GM19467 (cell line): ENCODE measurements around the gene RPLP2.

ENCODE experiments used
- ATAC-seq: cut with Tn5 transposase; IDR thresholded peaks from one replicate; pipeline ENCODE4 v1.9.1; 2021; ENCODE audit warnings: mild to moderate bottlenecking, moderate library complexity; ENCODE audit not compliant: unreplicated experiment

RPLP2 gene

DNA sequence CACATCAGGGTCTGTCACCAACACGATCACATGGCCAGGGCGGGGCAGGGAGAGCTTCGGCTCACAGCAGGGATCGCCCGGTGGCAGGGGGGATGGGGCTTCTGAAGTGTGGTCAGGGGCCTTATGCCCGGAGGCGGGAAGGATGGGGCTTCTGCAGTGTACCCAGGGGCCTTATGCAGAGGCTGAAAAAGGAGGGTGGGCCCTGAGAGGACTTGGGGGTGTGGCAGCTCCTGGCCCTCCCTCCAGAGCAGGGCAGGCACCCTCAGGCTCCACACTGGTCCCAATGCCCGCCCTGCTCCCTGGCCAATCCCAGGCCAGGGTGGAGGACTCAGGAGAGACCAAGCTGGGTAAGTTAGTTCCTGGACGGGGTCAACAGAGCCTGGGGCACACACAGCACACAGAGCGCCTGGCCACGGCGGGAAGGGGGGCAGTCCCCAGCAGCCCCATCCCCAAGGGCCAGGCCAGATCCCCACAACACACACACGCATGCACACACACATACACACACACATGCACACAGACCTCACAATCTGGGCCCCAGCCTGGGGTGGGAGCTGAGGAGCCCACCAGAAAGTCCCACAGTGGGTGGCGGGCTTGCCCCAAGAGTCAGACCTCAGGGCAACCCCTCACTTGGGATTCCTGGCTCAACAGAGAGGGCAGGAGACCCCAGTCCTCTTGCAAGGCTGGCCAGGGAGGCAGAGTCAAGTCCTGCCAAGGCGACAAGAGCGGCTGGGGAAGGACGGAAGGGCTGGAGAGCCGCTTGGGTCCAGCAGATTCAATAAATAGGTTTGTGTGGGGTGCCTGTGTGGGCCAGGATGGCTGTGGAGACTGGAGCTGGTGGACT is 18.8 kb upstream of the RPLP2 start:
- ATAC-seq: no peak

DNA sequence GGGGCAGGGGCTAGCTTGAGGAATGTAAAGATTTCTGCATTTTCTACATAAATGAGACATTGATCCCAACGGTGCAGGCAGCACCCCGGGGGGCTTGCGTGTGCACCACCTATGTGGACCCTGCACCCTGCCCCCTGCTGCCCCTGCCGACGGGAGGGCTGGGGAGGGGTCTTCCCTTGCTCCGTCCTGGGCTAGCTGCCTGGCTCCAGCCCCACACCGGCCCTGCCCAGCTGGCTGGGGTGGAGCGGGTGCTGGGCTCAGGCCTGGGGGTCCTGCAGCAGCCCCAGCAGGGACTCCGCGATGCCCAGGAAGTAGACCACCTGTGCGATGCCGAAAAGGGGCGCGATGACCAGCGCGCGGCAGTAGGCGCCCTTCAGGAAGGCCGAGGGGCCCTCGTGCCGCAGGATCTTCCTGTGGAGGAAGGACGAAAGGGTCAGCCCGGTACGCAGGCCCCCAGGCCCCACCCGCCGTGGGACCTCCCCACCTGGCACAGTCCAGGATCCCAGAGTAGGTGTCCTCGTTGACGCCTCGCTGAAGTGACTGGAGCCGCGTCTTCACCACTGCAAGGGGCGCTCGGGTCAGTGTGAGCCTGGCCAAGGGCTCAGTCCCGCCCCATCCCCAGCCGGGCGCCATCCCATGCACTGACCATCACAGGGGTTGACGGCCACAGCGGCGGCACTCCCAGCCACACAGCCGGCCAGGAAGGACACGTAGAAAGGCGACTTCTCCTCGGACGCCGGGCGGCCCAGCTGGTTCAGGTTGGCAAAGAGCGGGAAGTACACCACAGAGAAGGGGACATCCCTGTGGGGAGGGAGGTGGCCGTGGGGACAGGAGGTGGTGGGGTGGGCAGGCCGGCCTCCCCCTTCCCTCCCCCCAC is 17.9 kb upstream of the RPLP2 start:
- ATAC-seq: no peak

- ATAC-seq: no peak
Measured at GRCh38 chr11:792535-792821, 17.3 kb upstream of the RPLP2 start.

DNA sequence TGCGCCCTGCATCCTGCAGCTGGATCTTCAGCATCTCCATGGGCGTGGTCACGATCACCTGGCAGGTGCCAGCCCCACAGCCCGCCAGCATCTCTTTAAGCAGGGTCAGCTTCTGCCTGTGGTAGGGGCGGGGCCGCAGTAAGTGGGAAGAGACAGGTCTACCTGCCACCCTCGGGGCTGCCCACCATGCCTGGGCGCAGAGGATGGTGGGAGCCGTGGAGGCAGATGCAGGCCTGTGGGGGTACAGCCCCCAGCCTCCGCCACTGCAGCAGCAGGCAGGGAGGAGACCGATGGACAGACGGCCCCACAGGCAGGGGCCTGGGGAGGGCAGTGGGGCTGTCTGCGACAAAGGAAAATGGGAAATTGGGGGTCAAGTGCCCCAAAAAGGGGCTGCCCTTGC is 16.9 kb upstream of the RPLP2 start:
- ATAC-seq: no peak

DNA sequence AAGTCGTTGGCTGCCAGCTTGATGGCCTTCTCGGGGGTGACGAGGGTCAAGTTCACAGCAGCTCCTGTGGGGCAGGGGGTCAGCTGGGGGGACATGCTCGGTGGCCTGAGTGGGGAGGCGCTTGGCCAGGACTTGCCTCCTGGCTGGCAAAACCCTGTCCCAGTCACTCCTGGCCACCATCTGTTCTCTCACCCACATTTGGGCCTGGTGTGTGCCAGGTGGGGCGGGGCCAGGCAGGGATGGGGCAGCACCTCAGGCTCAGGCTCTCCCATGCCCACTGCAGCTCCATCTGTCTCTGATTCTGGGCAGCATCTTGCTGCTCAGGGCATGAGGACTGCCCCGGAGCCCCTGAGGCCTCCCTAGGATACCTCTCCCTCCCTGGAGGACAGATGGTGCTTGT is 16.2 kb upstream of the RPLP2 start:
- ATAC-seq: no peak

GRCh38 chr11:794013-794765 is 15.6 kb upstream of the RPLP2 start:
- ATAC-seq: no peak

DNA sequence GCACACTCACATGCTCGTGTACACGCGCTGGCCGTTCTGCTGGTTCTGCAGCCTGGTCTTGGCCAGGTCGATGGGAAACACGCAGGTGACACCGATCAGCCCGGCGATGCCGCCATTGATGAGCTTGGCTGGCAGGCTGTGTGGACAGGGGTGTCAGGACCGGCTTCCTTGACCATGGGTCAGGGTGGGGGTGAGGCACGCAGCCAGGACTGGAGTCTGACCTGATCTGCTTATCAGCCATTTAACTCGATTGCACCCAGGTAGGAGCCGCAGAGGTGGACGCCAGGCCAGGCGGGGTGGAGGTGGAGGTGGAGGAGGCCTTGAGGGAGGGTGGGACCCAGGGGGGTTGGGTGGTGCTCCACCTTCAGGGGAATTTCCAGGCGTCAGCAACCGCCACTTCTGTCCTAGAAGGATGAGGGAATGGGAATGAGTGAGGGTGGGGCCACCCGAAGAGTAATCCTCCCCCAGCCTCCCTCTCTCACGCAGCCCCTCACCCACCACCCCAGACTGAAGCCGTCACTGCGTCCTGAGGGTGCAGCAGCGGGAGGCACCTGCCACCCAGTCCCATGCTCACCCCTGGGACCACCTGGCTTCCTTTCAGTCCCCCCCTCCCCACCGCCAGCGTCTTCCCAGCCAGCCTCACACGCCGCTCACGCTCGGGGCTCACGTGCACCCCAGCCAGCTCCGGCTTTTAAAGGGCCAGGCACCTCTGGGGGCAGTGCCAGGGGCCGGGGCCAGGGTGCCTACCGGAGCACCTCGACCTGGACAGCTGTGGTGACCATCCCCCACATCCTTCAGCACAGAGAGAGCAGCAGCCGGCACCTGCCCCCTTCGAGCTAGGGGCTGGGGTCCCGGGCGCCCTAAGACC is 14.8 kb upstream of the RPLP2 start:
- no peak for ATAC-seq

GRCh38 chr11:795634-796564 is 13.9 kb upstream of the RPLP2 start:
- ATAC-seq: peak; percentile 35

GRCh38 chr11:796565-797295 is 13.0 kb upstream of the RPLP2 start:
- ATAC-seq: no peak

DNA sequence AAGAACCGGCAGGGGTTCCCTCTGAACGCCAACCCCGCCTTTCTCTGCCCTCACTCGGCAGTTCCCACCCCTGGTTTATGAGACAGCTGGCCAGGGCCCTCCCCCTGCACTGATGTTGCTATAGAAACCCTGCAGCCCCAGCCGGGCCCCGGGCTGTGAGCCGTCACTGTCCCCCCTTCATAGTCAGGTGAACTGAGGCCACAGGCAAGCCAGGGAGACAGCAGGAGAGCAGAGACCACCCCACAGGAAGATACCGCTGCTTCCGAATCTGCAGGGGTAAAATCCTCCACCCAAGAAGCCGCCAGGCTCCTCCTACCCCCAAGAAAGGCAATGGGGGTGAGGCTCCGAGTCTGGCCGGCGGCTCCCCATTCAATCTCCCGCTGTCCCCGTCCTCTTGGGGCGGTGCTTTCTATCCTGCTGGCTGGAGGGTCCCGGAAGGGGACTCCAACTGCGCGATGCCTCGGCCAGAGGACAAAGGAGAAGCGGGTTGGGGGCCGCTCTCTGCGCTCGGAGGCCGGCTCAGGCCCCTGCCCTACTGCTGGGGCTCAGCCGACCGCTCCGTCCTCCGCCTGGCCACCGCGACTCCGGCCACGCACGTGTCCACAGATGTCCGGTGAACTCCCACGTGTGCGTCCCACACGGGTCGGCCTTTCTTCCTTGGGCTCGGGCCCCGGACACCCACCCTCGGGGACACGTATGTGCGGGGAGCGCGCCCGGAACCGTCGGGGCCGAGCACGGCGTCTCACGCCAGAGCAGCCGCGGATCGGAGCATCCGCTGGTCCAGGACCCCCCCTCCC is 12.3 kb upstream of the RPLP2 start:
- peak; percentile 29 for ATAC-seq

DNA sequence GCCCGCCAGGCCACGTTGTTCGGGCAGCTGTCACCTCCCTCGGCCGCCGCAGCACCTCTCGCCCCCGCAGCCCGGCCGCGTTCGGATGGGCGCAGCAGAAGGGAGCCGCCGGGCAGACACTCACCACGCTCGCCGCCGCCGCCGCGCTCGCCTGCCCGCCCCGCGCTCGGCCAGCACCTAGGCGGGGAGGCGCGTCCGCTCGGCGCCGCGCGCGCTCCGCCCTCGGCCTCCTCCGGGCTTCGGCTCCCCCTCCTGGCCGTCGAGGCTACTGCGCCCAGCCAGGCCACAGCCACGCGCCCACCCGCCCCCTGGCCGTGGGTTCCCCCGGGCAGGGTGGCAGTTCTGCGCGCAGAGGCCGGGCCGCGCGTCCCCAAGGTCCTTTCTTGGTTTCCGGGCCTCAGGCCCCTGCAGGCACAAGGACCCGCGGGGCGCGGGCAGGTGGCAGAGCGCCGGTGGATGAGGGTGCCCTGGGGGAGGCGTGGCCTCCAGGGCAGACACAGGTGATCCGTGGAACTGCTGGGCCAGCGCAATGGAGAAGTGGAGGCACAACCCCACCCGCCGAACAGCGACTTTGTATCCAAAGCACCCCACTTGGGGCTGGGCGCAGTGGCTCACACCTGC is 11.6 kb upstream of the RPLP2 start, which contains the start of gene SLC25A22:
Gene SLC25A22, minus strand, starts transcription at position 189 of the 621 bp plus-strand sequence. CDS start 3,275 bp downstream, outside the sequence.
- ATAC-seq: peak; percentile 52

GRCh38 chr11:799641-800316 is 10.0 kb upstream of the RPLP2 start:
- ATAC-seq: no peak

DNA sequence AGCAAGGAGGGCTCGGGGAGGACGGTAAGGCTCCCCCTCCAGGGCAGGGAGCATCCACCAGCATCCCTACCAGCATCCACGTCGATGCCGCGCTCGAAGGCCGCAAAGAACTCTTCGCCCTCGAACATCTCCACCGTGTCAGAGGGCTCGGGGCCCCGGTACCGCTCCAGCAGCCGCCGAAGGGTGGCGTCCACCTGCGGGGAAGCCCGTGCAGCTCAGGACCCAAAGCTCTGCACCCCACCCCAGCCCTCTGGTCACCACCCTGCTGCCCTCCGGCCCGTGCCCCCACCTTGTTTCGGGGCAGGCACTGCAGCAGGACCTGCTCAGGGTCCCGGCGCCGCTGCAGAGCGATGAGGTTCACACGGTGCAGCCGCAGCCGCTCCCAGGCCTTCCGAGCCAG is 9.3 kb upstream of the RPLP2 start:
- no peak for ATAC-seq

DNA sequence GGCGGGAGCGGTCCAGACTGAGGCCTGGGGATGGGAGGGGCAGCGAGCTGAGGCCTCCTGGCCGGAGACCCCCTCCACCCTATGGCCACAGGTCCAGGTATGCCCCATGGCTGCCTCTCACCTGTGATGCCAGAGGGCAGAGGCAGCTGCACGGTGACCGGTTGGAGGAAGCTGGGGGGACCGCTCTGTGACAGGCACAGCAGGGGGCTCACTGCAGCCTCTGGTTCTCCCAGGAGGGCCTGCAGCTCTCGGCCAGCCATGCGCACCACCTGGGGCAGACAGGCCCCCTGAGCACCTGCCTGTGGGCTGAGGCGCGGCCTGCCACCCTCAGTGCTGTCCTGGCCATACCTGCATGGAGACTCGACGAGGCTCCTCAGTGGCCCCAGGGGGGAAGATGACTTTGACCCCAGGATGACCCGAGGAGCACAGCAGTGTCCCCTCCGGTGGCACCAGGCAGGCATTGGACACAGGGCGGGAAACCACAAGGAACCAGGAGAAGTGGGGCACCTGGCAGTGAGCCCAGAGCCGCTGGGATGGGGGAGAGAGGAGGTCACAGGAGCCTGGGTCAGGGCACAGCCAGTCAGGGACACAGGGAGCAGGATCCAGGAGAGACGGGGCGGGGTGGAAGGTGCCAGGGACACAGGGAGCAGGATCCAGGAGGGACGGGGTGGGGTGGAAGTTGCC is 8.5 kb upstream of the RPLP2 start:
- ATAC-seq: no peak

- no peak for ATAC-seq
Measured at GRCh38 chr11:802018-802617, 7.6 kb upstream of the RPLP2 start.
